A549 (cell line): ENCODE data around the gene ZSCAN26. TPM values are rescaled to one million over a fixed set of nuclear protein-coding genes. Genes with fewer than 3 reads are reported as not detected.

Source experiments
- ATAC-seq, 2 experiments: fragments of 200-7000 bp in 1 of 2; fragments of >200 bp in 1 of 2; cut with Nextera tagmentation in 1 of 2; cut with Tn5 transposase in 1 of 2; 3 replicates each; pipeline versions ENCODE4 v1.8.0 to v1.9.1; 2018 to 2020; ENCODE audit warnings: mild to moderate bottlenecking in 1 of 2, moderate library complexity in 1 of 2
- CTCF ChIA-PET: fragments of 300-600 bp; sonication (Branson Sonifier 250); formaldehyde crosslinking; extraction: SDS; loops from one replicate; lab custom pipeline; 2021; ENCODE audit warnings: antibody characterized with exemption, inconsistent platforms; lab: Yijun Ruan, JAX
- POLR2A ChIA-PET: fragments of 350-600 bp; formaldehyde crosslinking; extraction: SDS; loops from one replicate; lab custom pipeline; 2021; ENCODE audit warnings: antibody characterized with exemption, inconsistent platforms; lab: Yijun Ruan, JAX
- DNase-seq, 2 experiments: peaks; one replicate each; pipeline versions ENCODE4 v3.0.0 to v3.0.0-alpha.2; 2011 to 2016; ENCODE audit warnings: low read depth in 1 of 2, low spot score in 1 of 2
- FAIRE-seq: peaks from 2 replicates; lab custom pipeline; 2011; peaks lifted over from hg19 to GRCh38; lab: Jason Lieb, UNC
- H3K27ac ChIP-seq, 2 experiments: fragments of >200 bp; sonication (Bioruptor Twin); formaldehyde crosslinking; 3 replicates each; pipeline ENCODE4 v1.5.1; 2016 to 2017
- H3K4me1 ChIP-seq: fragments of >200 bp; sonication (Bioruptor Twin); formaldehyde crosslinking; 3 replicates; pipeline ENCODE4 v1.6.1; 2016
- H3K4me2 ChIP-seq: fragments of >200 bp; sonication (Bioruptor Twin); formaldehyde crosslinking; 3 replicates; pipeline ENCODE4 v1.6.1; 2016
- H3K4me3 ChIP-seq: fragments of >200 bp; sonication (Bioruptor Twin); formaldehyde crosslinking; 3 replicates; pipeline ENCODE4 v1.5.1; 2016
- H3K9me3 ChIP-seq: fragments of >200 bp; sonication (Bioruptor Twin); formaldehyde crosslinking; 3 replicates; pipeline ENCODE4 v1.6.1; 2016
- BCL3 ChIP-seq: fragments of >200 bp; sonication (Bioruptor Twin); formaldehyde crosslinking; IDR thresholded peaks from 3 replicates; pipeline ENCODE4 v1.6.1; 2016
- CBX8 ChIP-seq: fragments of 200-600 bp; sonication (generic); IDR thresholded peaks from 2 replicates; pipeline ENCODE4 v1.6.1; 2016
- CEBPB ChIP-seq, 2 experiments: fragments of >200 bp in 1 of 2; sonication (Bioruptor Twin) in 1 of 2; formaldehyde crosslinking in 1 of 2; IDR thresholded peaks; 2 replicates each; pipeline ENCODE4 v1.6.1; 2012 to 2016
- CHD2 ChIP-seq: fragments of 150-350 bp; IDR thresholded peaks from 2 replicates; pipeline ENCODE4 v1.6.1; 2014; ENCODE audit warnings: low read length; ENCODE audit not compliant: partially characterized antibody
- CHD4 ChIP-seq: fragments of 200-600 bp; sonication (generic); IDR thresholded peaks from 2 replicates; pipeline ENCODE4 v1.6.1; 2016; ENCODE audit warnings: antibody characterized with exemption, mild to moderate bottlenecking, borderline replicate concordance
- CTCF ChIP-seq: fragments of >200 bp; sonication (Bioruptor Twin); formaldehyde crosslinking; IDR thresholded peaks from 3 replicates; pipeline ENCODE4 v1.5.1; 2016
- EHF ChIP-seq: fragments of 250-450 bp; sonication (Bioruptor Pico); IDR thresholded peaks from 2 replicates; pipeline ENCODE4 v1.5.0; 2020; ENCODE audit warnings: mild to moderate bottlenecking
- EHMT2 ChIP-seq: fragments of 200-600 bp; sonication (generic); IDR thresholded peaks from 2 replicates; pipeline ENCODE4 v1.6.1; 2016; ENCODE audit warnings: antibody characterized with exemption, low read depth, mild to moderate bottlenecking, moderate library complexity
- FOSL2 ChIP-seq, 2 experiments: fragments of 450-650 bp in 1 of 2; fragments of >200 bp in 1 of 2; sonication (Bioruptor Twin) in 1 of 2; formaldehyde crosslinking; IDR thresholded peaks; 2 replicates each; pipeline versions ENCODE4 v1.5.0 to v1.6.1; 2016 to 2020; ENCODE audit warnings: mild to moderate bottlenecking in 1 of 2, moderate library complexity in 1 of 2
- HDAC2 ChIP-seq: fragments of 200-600 bp; sonication (generic); IDR thresholded peaks from 2 replicates; pipeline ENCODE4 v1.6.1; 2016
- HEYL ChIP-seq: fragments of 250-450 bp; sonication (Bioruptor Pico); IDR thresholded peaks from 2 replicates; pipeline ENCODE4 v1.8.0; 2021; ENCODE audit warnings: mild to moderate bottlenecking, moderate library complexity
- HMGXB4 ChIP-seq: fragments of 250-450 bp; sonication (Bioruptor Pico); IDR thresholded peaks from 2 replicates; pipeline ENCODE4 v1.5.0; 2021; ENCODE audit warnings: mild to moderate bottlenecking, moderate library complexity, borderline replicate concordance
- HOXA7 ChIP-seq: fragments of 250-450 bp; sonication (Bioruptor Pico); IDR thresholded peaks from 2 replicates; pipeline ENCODE4 v1.5.0; 2020; ENCODE audit warnings: mild to moderate bottlenecking, moderate library complexity
- HOXB5 ChIP-seq: fragments of 250-450 bp; sonication (Bioruptor Pico); IDR thresholded peaks from 2 replicates; pipeline ENCODE4 v1.5.0; 2020; ENCODE audit warnings: mild to moderate bottlenecking, moderate library complexity
- JUNB ChIP-seq: fragments of >200 bp; sonication (Bioruptor Twin); formaldehyde crosslinking; IDR thresholded peaks from 2 replicates; pipeline ENCODE4 v1.6.1; 2016
- KDM1A ChIP-seq: fragments of 200-600 bp; sonication (generic); IDR thresholded peaks from 2 replicates; pipeline ENCODE4 v1.6.1; 2016; ENCODE audit warnings: low read depth, mild to moderate bottlenecking
- MAFK ChIP-seq: fragments of 450-650 bp; IDR thresholded peaks from 2 replicates; pipeline ENCODE4 v1.6.1; 2014; ENCODE audit not compliant: partially characterized antibody
- NFE2L2 ChIP-seq: fragments of 150-350 bp; conservative IDR thresholded peaks from 2 replicates; pipeline ENCODE4 v1.6.1; 2014; ENCODE audit warnings: low read length
- POLR2AphosphoS2 ChIP-seq: conservative IDR thresholded peaks from 2 replicates; pipeline ENCODE4 v1.6.1; 2012; ENCODE audit warnings: low read length, improper control_type of control experiment, inconsistent platforms
- RARB ChIP-seq: fragments of 250-450 bp; sonication (Bioruptor Pico); IDR thresholded peaks from 2 replicates; pipeline ENCODE4 v1.8.0; 2021; ENCODE audit warnings: mild to moderate bottlenecking, moderate library complexity
- RFX5 ChIP-seq: fragments of 450-650 bp; IDR thresholded peaks from 2 replicates; pipeline ENCODE4 v1.7.1; 2014; ENCODE audit warnings: antibody characterized with exemption, mild to moderate bottlenecking, moderate library complexity
- RNF2 ChIP-seq: fragments of 200-600 bp; sonication (generic); IDR thresholded peaks from 2 replicates; pipeline ENCODE4 v1.6.1; 2016; ENCODE audit warnings: low read depth, mild to moderate bottlenecking, antibody characterized with exemption, moderate library complexity, borderline replicate concordance
- TFCP2L1 ChIP-seq: fragments of 250-450 bp; sonication (Bioruptor Pico); IDR thresholded peaks from 2 replicates; pipeline ENCODE4 v1.5.0; 2021; ENCODE audit warnings: mild to moderate bottlenecking
- ZSCAN20 ChIP-seq: fragments of 250-450 bp; sonication (Bioruptor Pico); IDR thresholded peaks from 2 replicates; pipeline ENCODE4 v1.8.0; 2022; ENCODE audit warnings: mild to moderate bottlenecking, moderate library complexity
- polyA plus RNA-seq, 4 experiments: library from polyadenylated mRNA; depleted of rRNA in 3 of 4; stranded (reverse); fragments of >200 nt; fragmentation: RNase III in 1 of 4; extraction: RNeasy Plus Mini Kit Qiagen cat#74134 plus additional on column Dnase treatment in 1 of 4; gene quantifications; 2 replicates in 3 of 4; 3 replicates in 1 of 4; pipeline ENCODE4 v1.2.3, GENCODE V29; 2011 to 2017
- TF ChIP-seq, protein P1 (sequence below): fragments of 250-450 bp; sonication (Bioruptor Pico); IDR thresholded peaks from 2 replicates; pipeline ENCODE4 v1.5.0; 2020; ENCODE audit warnings: low read depth, mild to moderate bottlenecking, moderate library complexity
- TF ChIP-seq, protein P2 (sequence below): IDR thresholded peaks from 2 replicates; pipeline ENCODE4 v1.6.1; 2012
- TF ChIP-seq, protein P3 (sequence below): fragments of 450-650 bp; IDR thresholded peaks from 2 replicates; pipeline ENCODE4 v1.6.1; 2014; ENCODE audit warnings: antibody characterized with exemption

ZSCAN26 gene
- polyA plus RNA-seq, 2 of the 4 experiments (the other 2 are of a cell fraction): 6.2 to 10.1 TPM

DNA sequence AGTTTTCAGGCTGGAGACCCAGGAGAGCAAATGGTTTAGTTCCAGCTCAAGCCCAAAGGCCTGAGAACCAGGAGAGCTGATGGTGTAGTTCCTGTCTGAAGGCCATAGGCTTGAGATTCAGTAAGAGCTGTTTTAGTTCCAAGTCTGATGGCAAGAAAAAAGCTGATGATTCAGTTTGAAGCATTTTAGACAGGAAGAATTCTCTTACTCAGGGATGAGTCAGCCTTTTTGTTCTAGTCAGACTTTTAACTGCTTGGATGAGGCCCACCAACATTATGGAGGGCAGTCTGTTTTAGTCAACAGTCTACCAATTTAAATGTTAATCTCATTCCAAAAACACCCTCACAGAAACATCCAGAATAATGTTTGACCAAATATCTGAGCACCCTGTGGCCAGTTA lies 2.5 kb downstream of the ZSCAN26 start:
- H3K9me3 ChIP-seq: no peaks in the 10 kb centered on the region
- ATAC-seq: peak in 1 of 2 experiments; percentile 14; a peak in 1 of 6 replicates
- peak overlapping the region; percentile 6; the same call in 2 of the 3 replicates for H3K4me2 ChIP-seq
- ChIA-PET CTCF (interaction anchor here (1.4 to 1.6 kb wide), 2 partner anchors 12 to 23 kb away, joined by 3 read pairs; partner anchors contain the start of gene PGBD1), POLR2A (no interaction called here)
- peak overlapping the region; percentile 11 to 76; a peak in 5 of 6 replicates for H3K27ac ChIP-seq
- H3K4me1 ChIP-seq: peaks cover 25% of the 10 kb centered on the region
- DNase-seq: peak; percentile 16 to 43
- no peak for FAIRE-seq
- no peak for TF ChIP-seq HEYL (CRISPR knock-in tag)
- TF ChIP-seq EHMT2: no peak
- TF ChIP-seq ZSCAN20: no peak
- TF ChIP-seq EHF: no peak
- no peak for TF ChIP-seq BCL3
- TF ChIP-seq KDM1A: no peak
- TF ChIP-seq, protein P1, sequence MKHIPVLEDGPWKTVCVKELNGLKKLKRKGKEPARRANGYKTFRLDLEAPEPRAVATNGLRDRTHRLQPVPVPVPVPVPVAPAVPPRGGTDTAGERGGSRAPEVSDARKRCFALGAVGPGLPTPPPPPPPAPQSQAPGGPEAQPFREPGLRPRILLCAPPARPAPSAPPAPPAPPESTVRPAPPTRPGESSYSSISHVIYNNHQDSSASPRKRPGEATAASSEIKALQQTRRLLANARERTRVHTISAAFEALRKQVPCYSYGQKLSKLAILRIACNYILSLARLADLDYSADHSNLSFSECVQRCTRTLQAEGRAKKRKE: no peak
- TF ChIP-seq CBX8: no peak
- TF ChIP-seq, protein P2, sequence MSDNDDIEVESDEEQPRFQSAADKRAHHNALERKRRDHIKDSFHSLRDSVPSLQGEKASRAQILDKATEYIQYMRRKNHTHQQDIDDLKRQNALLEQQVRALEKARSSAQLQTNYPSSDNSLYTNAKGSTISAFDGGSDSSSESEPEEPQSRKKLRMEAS: no peak
- no peak for TF ChIP-seq HMGXB4 (CRISPR knock-in tag)
- no peak for TF ChIP-seq RNF2
- TF ChIP-seq HOXA7: no peak
- no peak for TF ChIP-seq CTCF
- TF ChIP-seq HOXB5: no peak
- TF ChIP-seq RARB: no peak
- no peak for TF ChIP-seq TFCP2L1 (CRISPR knock-in tag)
- TF ChIP-seq CHD4: no peak
- no peak for TF ChIP-seq POLR2AphosphoS2
- TF ChIP-seq NFE2L2: no peak
- no peak for TF ChIP-seq RFX5
- TF ChIP-seq MAFK: peak; percentile 92
- no peak for TF ChIP-seq CHD2
- TF ChIP-seq CEBPB (IDR thresholded peaks at IDR 0.05): no peak
- TF ChIP-seq, protein P3, sequence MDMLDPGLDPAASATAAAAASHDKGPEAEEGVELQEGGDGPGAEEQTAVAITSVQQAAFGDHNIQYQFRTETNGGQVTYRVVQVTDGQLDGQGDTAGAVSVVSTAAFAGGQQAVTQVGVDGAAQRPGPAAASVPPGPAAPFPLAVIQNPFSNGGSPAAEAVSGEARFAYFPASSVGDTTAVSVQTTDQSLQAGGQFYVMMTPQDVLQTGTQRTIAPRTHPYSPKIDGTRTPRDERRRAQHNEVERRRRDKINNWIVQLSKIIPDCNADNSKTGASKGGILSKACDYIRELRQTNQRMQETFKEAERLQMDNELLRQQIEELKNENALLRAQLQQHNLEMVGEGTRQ: no peak
- 0 out of 2 replicates have a peak, but pooled peaks have one; percentile 30 for TF ChIP-seq JUNB
- TF ChIP-seq HDAC2: no peak
- 0 out of 2 replicates have a peak, but pooled peaks have one; percentile 30 for TF ChIP-seq FOSL2 (IDR thresholded peaks at IDR 0.05)
- peak; percentile 57 for TF ChIP-seq FOSL2 (CRISPR knock-in tag; IDR thresholded peaks at IDR 0.05)
- no peak overlapping the region for H3K4me3 ChIP-seq
